ENCODE results near the gene FBF1. TPM values are rescaled to one million over a fixed set of nuclear protein-coding genes. Genes with fewer than 3 reads are reported as not detected.

Gene FBF1
- total RNA-seq, 2 donors from 2014 or later: 3.8 to 6.3 TPM

DNA sequence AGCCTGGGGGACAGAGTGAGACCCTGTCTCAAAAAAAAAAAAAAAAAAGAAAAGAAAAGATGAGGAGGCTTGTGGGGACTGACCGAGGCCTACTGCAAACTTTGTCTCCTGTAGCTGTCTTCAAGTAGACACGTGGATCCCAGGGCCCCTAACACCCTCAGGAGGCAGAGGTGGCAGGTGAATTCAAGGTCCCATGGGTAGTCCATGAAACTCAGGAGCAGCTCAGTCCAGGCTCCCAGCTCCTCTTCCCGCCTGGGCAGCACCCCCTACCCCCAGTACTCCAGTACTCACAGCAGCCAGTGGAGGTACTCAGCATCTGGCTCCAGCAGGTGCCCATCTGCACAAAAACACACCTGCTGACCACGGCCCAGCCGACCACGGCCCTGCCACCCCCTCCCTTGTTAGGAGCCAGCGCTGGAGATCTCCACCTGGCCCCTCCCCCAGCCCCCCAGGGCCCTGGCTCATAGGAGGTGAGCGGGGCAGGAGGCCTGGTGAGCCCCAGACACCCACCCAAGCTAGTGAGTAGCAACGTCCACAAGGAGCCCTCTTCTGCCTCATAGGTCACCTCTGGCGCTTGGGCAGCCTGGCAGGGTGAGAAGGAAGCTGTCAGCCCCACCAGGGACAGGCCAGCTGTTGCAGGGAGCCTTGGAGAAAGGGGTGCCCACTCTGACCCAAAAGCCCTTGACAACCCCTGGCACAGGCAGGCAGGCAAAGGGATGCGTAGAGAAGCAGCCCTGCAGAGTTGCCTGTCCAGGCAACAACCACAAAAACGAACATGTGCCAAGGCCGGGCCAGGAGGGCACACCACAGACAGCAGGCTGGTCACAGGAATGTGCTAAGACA, 39.9 kb downstream of the FBF1 start:
- Histone ChIP-seq H3K9me3 (no peaks in the 10 kb centered on the region), H3K36me3 (peaks cover 39% of the 10 kb centered on the region), H3K4me1 (peaks cover 0 to 26% of the 10 kb centered on the region in 2 donors), H3K27me3 (no peaks in the 10 kb centered on the region), H3K4me3 (no peak overlapping the region), H3K27ac (no peak overlapping the region)
- no peak for DNase-seq (ENCODE audit: low spot score)
- TF ChIP-seq, protein P1, sequence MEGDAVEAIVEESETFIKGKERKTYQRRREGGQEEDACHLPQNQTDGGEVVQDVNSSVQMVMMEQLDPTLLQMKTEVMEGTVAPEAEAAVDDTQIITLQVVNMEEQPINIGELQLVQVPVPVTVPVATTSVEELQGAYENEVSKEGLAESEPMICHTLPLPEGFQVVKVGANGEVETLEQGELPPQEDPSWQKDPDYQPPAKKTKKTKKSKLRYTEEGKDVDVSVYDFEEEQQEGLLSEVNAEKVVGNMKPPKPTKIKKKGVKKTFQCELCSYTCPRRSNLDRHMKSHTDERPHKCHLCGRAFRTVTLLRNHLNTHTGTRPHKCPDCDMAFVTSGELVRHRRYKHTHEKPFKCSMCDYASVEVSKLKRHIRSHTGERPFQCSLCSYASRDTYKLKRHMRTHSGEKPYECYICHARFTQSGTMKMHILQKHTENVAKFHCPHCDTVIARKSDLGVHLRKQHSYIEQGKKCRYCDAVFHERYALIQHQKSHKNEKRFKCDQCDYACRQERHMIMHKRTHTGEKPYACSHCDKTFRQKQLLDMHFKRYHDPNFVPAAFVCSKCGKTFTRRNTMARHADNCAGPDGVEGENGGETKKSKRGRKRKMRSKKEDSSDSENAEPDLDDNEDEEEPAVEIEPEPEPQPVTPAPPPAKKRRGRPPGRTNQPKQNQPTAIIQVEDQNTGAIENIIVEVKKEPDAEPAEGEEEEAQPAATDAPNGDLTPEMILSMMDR (IDR thresholded peaks at IDR 0.05): no peak

DNA sequence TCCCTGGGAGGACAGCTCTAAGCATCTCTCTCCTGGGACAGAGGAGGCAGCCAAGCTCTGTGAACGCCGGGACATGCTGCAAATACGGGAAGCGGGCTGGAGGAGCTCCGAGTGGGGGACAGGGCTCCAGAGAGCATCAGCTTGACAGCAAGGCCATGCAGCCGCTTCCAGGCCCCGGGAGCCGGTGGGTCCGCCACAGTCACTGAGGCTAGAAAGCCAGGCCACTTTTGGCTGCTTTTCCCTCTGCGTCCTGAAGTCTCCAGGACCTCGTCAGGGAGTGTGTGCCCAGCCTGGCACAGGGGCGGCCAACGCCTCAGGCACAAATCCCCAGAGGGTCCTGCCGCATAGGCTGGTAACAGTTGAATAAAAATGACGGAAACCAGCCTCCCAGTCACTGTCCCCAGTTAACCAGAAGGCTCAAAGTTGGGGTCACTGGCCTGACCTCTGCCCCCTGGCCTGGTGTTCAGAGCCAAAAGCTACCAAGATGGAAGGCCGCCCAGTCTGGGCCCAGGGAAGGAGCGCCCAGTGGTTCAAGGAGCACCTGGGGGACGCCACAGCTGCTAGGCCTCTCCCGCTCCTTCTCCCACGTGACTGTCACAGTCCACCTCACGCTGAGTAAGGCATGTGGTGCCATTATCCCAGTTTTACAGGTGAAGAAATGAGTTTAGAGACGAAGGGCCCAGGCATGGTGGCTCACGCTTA, 40.9 kb downstream of the FBF1 start:
- Histone ChIP-seq H3K9me3 (no peaks in the 10 kb centered on the region), H3K27me3 (no peaks in the 10 kb centered on the region), H3K4me1 (peaks cover 0 to 28% of the 10 kb centered on the region in 2 donors), H3K27ac (no peak overlapping the region), H3K36me3 (peaks cover 39% of the 10 kb centered on the region), H3K4me3 (no peak overlapping the region)
- TF ChIP-seq, protein P1 (IDR thresholded peaks at IDR 0.05): no peak
- DNase-seq (ENCODE audit: low spot score): no peak

DNA sequence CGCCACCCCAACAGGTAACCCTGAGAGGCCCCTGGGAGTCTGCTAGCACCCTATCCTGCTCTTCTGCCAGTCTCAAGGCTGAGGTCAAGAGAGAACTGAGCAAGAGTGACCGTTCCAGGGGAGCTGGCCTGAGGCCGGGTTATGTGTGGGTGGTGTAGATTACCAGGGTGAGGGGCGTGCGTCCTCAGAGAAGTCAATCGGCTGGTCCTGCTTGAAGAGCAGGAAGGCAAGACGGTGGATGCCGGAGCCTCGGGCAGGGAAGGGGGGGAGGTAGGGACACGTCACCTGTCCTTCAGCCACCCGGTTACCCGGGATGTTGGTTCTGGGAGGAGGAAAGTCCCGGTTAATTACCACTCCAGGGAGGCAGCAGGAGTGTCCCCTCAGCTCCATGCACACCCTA, 41.5 kb downstream of the FBF1 start:
- TF ChIP-seq, protein P1 (IDR thresholded peaks at IDR 0.05): no peak
- peaks cover 39% of the 10 kb centered on the region for H3K36me3 ChIP-seq

DNA sequence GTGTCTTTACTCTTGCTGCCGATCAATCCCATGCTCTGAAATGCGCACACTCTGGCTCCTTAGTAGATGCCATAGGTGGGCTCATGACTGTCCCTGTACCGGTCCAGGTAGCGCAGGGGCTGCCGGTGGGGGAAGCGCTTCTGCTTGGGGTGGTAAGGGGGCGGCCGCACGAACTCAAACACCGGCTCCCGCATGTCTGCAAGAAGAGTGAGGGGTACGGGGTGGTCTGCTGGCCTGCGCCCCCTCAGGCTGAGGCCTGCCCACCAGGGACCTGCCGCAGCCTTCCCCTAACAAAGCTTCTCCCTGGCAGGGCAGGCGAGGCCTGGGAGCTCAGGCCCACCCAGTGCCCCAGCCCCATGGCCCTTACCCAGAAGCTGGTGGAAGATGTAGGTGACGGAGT, 42.1 kb downstream of the FBF1 start:
- Histone ChIP-seq H3K9me3 (no peaks in the 10 kb centered on the region), H3K36me3 (peaks cover 39% of the 10 kb centered on the region), H3K27ac (no peak overlapping the region), H3K4me1 (peaks cover 0 to 31% of the 10 kb centered on the region in 2 donors), H3K27me3 (no peaks in the 10 kb centered on the region), H3K4me3 (no peak overlapping the region)
- no peak for DNase-seq (ENCODE audit: low spot score)
- TF ChIP-seq, protein P1 (IDR thresholded peaks at IDR 0.05): no peak

More for the DNA sequence above, 41.5 kb downstream of the FBF1 start:
- H3K27me3 ChIP-seq: no peaks in the 10 kb centered on the region
- no peak for DNase-seq (ENCODE audit: low spot score)
- no peak overlapping the region for H3K27ac ChIP-seq
- H3K9me3 ChIP-seq: no peaks in the 10 kb centered on the region
- no peak overlapping the region for H3K4me3 ChIP-seq
- H3K4me1 ChIP-seq: peaks cover 0 to 32% of the 10 kb centered on the region in 2 donors

DNA sequence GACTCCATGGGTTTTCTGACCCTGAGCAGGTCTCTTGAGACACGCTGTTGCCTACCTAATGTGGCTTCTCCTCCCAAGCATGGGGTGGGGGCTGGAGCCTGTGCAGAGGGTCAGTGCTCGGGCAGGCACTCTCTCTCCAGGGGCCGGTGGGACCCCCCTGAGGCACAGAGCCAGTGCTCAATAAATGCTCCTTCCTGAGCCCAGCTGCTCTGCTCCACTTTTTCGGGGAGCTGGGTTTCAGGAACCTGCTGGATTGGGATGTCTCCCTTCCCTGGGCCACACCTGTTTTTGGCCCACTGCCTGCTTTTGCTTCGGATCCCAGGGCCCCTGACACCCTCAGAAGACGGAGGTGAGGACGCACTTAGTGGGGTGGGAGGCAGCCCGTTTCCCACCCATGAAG, 42.8 kb downstream of the FBF1 start:
- Histone ChIP-seq H3K9me3 (no peaks in the 10 kb centered on the region), H3K27me3 (no peaks in the 10 kb centered on the region), H3K4me3 (no peak overlapping the region), H3K36me3 (peaks cover 39% of the 10 kb centered on the region), H3K27ac (no peak overlapping the region), H3K4me1 (peaks cover 0 to 27% of the 10 kb centered on the region in 2 donors)
- TF ChIP-seq, protein P1 (IDR thresholded peaks at IDR 0.05): no peak
- DNase-seq (ENCODE audit: low spot score): no peak

All from right atrium auricular region (tissue), 2 donors.